Heart right ventricle (tissue), 16 donors: ENCODE measurements around the gene RRP15. TPM values are rescaled to one million over a fixed set of nuclear protein-coding genes. Genes with fewer than 3 reads are reported as not detected.

Experiments
- ATAC-seq, 8 donors: fragments of 200-7000 bp; cut with Tn5 transposase; one replicate each; pipeline ENCODE4 v1.9.1; 2020; ENCODE audit warnings: mild to moderate bottlenecking in 8 of 8, moderate library complexity in 8 of 8, moderate number of reproducible peaks in 1 of 8
- DNase-seq, 2 donors: peaks; one replicate each; pipeline ENCODE4 v3.0.0-alpha.2; 2020
- H3K27ac ChIP-seq, 10 donors: fragments of 200-600 bp; sonication (generic) in 2 of 10; one replicate each; pipeline versions ENCODE4 v1.5.0 to v1.8.0; 2020 to 2022; ENCODE audit warnings: mild to moderate bottlenecking in 3 of 10
- H3K27me3 ChIP-seq, 7 donors: fragments of 200-600 bp; one replicate each; pipeline ENCODE4 v1.8.0; 2021 to 2022; ENCODE audit warnings: mild to moderate bottlenecking in 2 of 7
- H3K36me3 ChIP-seq, 9 donors: fragments of 200-600 bp; sonication (generic) in 1 of 9; one replicate each; pipeline versions ENCODE4 v1.5.0 to v1.8.0; 2020 to 2022; ENCODE audit warnings: mild to moderate bottlenecking in 2 of 9
- H3K4me1 ChIP-seq, 9 donors: fragments of 200-600 bp; sonication (generic) in 1 of 9; one replicate each; pipeline versions ENCODE4 v1.5.0 to v1.8.0; 2020 to 2022; ENCODE audit warnings: mild to moderate bottlenecking in 4 of 9
- H3K4me3 ChIP-seq, 10 donors: fragments of 200-600 bp; sonication (generic) in 2 of 10; one replicate each; pipeline versions ENCODE4 v1.5.0 to v1.8.0; 2020 to 2022; ENCODE audit warnings: mild to moderate bottlenecking in 7 of 10, moderate library complexity in 2 of 10
- H3K9me3 ChIP-seq, 11 donors: fragments of 200-600 bp in 10 of 11; sonication (generic) in 2 of 11; one replicate each; pipeline versions ENCODE4 v1.5.0 to v1.8.0; 2013 to 2022; ENCODE audit warnings: mild to moderate bottlenecking in 2 of 11, control low read depth in 1 of 11, moderate library complexity in 1 of 11
- CTCF ChIP-seq, 9 donors: fragments of 200-600 bp; sonication (generic) in 2 of 9; IDR thresholded peaks; one replicate each; pipeline versions ENCODE4 v1.5.0 to v1.8.0; 2021 to 2022; ENCODE audit warnings: antibody characterized with exemption in 9 of 9, mild to moderate bottlenecking in 5 of 9, moderate library complexity in 1 of 9
- WGBS, 2 donors: extraction: QIAGEN DNeasy Blood & Tissue Kit; methylation state at CpG; one replicate each; pipeline ENCODE4 v1.1.7; 2013; ENCODE audit warnings: inconsistent platforms in 1 of 2; 5-methylcytosine and 5-hydroxymethylcytosine counted together
- intact Hi-C, 10 donors: fragments of 100-400 bp; cut with DNase I; formaldehyde crosslinking; loops; one replicate each; pipeline versions ENCODE4 v1.11.1 to v1.14.2; 2022
- polyA plus RNA-seq, 2 donors: library from polyadenylated mRNA; stranded (reverse); fragments of 200-250 nt; gene quantifications; one replicate each; pipeline ENCODE4 v1.2.3, GENCODE V29; 2013
- total RNA-seq, 10 donors: library from RNA; stranded (reverse); fragmentation: NEBNext Ultra II Directional in 3 of 10; extraction: Animal tissue kit (Norgen Biotek cat#: 25700) in 3 of 10; gene quantifications; one replicate each; pipeline versions ENCODE4 v1.2.1 to v1.2.4, GENCODE V29; 2021 to 2023
- donor health status: Arrhythmogenic right ventricular cardiomyopathy.
- donor health status: ischemic (EF 13 %, LVEDD 7.1; RV severe dilation, severe dysfunction).
- donor health status: healthy with polysubstance abuse.
- donor health status: DM: no; HTN: yes; CAD: no.
- donor health status: DM: no; HTN: no; CAD: no.
- donor health status: ischemic (EF 25% LVEDD 6.9; RV normal size, moderate dysfunction).
- donor health status: ischemic (EF 25% LVEDD 5.7; RV mildly dilated, moderate dysfunction).
- donor health status: healthy.
- donor health status: DM: yes; HTN: yes; CAD: no.
- donor health status: Ischemic cardiomyopathy.
- donor health status: ischemic (EF 35%, LVEDD 5.7; RV mildly dilated, moderate dysfunction).
- donor health status: nonischemic (EF 11% LVEDD 7.7; RV severe dilation, severe dysfunction).
- donor health status: DM: yes; HTN: yes; CAD: no.
- donor health status: PGD.
- donor health status: ischemic (EF 29% LVEDD 5.4; RV normal size, mild dysfunction).
- donor health status: nonischemic (EF 23%, LVEDD 6.1; RV moderate dilation, normal function).

Gene RRP15
- total and polyA plus RNA-seq, 12 donors = 3.6 to 26.6 (median 21.1) TPM

GRCh38 chr1:218297867-218298266 lies 12.8 kb downstream of the RRP15 start:
- no peak overlapping the region for H3K27ac ChIP-seq
- TF ChIP-seq CTCF (IDR thresholded peaks at IDR 0.05) = no peak
- H3K9me3 ChIP-seq = no peaks in the 10 kb centered on the region
- no peaks in the 10 kb centered on the region for H3K27me3 ChIP-seq
- intact Hi-C loops = no loop called here
- no peak for ATAC-seq
- 75 to 82% methylated on average over 1 of the region's 1 CpG for WGBS, 2 donors
- no peak for DNase-seq
- peaks cover 0 to 10% (median 0%) of the 10 kb centered on the region in 9 donors for H3K4me1 ChIP-seq
- H3K36me3 ChIP-seq = peaks cover 0 to 20% (median 0%) of the 10 kb centered on the region in 9 donors
- H3K4me3 ChIP-seq = no peak overlapping the region

GRCh38 chr1:218298398-218298797 lies 13.3 kb downstream of the RRP15 start:
- no peak overlapping the region for H3K4me3 ChIP-seq
- no peaks in the 10 kb centered on the region for H3K9me3 ChIP-seq
- no peak for ATAC-seq
- peaks cover 0 to 25% (median 0%) of the 10 kb centered on the region in 9 donors for H3K36me3 ChIP-seq
- peaks cover 0 to 10% (median 0%) of the 10 kb centered on the region in 9 donors for H3K4me1 ChIP-seq
- DNase-seq = no peak
- H3K27me3 ChIP-seq = no peaks in the 10 kb centered on the region
- TF ChIP-seq CTCF (IDR thresholded peaks at IDR 0.05) = no peak
- 71 to 78% methylated on average over 4 of the region's 4 CpGs for WGBS, 2 donors
- no peak overlapping the region for H3K27ac ChIP-seq
- intact Hi-C loops = no loop called here

GRCh38 chr1:218299416-218299815 lies 14.3 kb downstream of the RRP15 start:
- 68 to 80% methylated on average over 2 of the region's 2 CpGs for WGBS, 2 donors
- peak in 7 of 9 donors; percentile 30 to 63 (median 46) for TF ChIP-seq CTCF (IDR thresholded peaks at IDR 0.05)
- H3K4me1 ChIP-seq = peaks cover 0 to 10% (median 4%) of the 10 kb centered on the region in 9 donors
- no peak overlapping the region for H3K27ac ChIP-seq
- no peaks in the 10 kb centered on the region for H3K9me3 ChIP-seq
- H3K4me3 ChIP-seq = no peak overlapping the region
- peaks cover 0 to 30% (median 0%) of the 10 kb centered on the region in 9 donors for H3K36me3 ChIP-seq
- H3K27me3 ChIP-seq = no peaks in the 10 kb centered on the region
- intact Hi-C loops = no loop called here
- peak in 1 of 8 donors; percentile 19 for ATAC-seq
- no peak for DNase-seq

GRCh38 chr1:218301217-218301616 lies 16.1 kb downstream of the RRP15 start:
- no peak for TF ChIP-seq CTCF (IDR thresholded peaks at IDR 0.05)
- Histone ChIP-seq H3K27ac (no peak overlapping the region), H3K4me1 (peaks cover 0 to 20% (median 4%) of the 10 kb centered on the region in 9 donors), H3K4me3 (no peak overlapping the region), H3K9me3 (no peaks in the 10 kb centered on the region), H3K27me3 (no peaks in the 10 kb centered on the region), H3K36me3 (peaks cover 0 to 35% (median 0%) of the 10 kb centered on the region in 9 donors)
- 97 to 98% methylated on average over 1 of the region's 1 CpG for WGBS, 2 donors
- DNase-seq = no peak
- ATAC-seq = no peak
- intact Hi-C loops = no loop called here
